Osteoblast (primary cell): ENCODE results near the gene UBXN4. TPM values are rescaled to one million over a fixed set of nuclear protein-coding genes. Genes with fewer than 3 reads are reported as not detected.

ENCODE experiments used
- DNase-seq: peaks from one replicate; pipeline ENCODE4 v3.0.0; 2011; ENCODE audit warnings: low spot score, mixed read lengths; ENCODE audit not compliant: insufficient read length; ENCODE audit errors: missing footprints
- H2AFZ ChIP-seq: 2 replicates; pipeline ENCODE4 v1.6.0; 2011; ENCODE audit warnings: mild to moderate bottlenecking, low read length
- H3K27ac ChIP-seq: 2 replicates; pipeline ENCODE4 v1.5.1; 2011; ENCODE audit warnings: mild to moderate bottlenecking, low read depth, low read length, moderate library complexity
- H3K27me3 ChIP-seq: 2 replicates; pipeline ENCODE4 v1.6.0; 2012; ENCODE audit warnings: mild to moderate bottlenecking, control low read depth, inconsistent platforms, low read length, moderate library complexity; ENCODE audit not compliant: insufficient read depth
- H3K36me3 ChIP-seq: 2 replicates; pipeline ENCODE4 v1.5.1; 2011; ENCODE audit warnings: mild to moderate bottlenecking, low read length, control low read depth, moderate library complexity; ENCODE audit not compliant: insufficient read depth
- H3K4me1 ChIP-seq: 2 replicates; pipeline ENCODE4 v1.5.1; 2011; ENCODE audit warnings: mild to moderate bottlenecking, low read length, control low read depth, moderate library complexity; ENCODE audit not compliant: insufficient read depth
- H3K4me2 ChIP-seq: 2 replicates; pipeline ENCODE4 v1.6.0; 2011; ENCODE audit warnings: mild to moderate bottlenecking, low read length; ENCODE audit not compliant: insufficient read depth
- H3K4me3 ChIP-seq: fragments of 200-600 bp; sonication (generic); 3 replicates; pipeline ENCODE4 v1.5.1; 2012; ENCODE audit warnings: mild to moderate bottlenecking, low read length, inconsistent platforms; ENCODE audit not compliant: insufficient read depth
- H3K79me2 ChIP-seq: 2 replicates; pipeline ENCODE4 v1.6.0; 2012; ENCODE audit warnings: mild to moderate bottlenecking, low read length, control low read depth, inconsistent platforms; ENCODE audit not compliant: insufficient read depth
- H3K9me3 ChIP-seq: 2 replicates; pipeline ENCODE4 v1.5.1; 2011; ENCODE audit warnings: low read depth, low read length, control low read depth
- H4K20me1 ChIP-seq: 2 replicates; pipeline ENCODE4 v1.6.0; 2012; ENCODE audit warnings: mild to moderate bottlenecking, low read length, control low read depth; ENCODE audit not compliant: insufficient read depth
- total RNA-seq: library from RNA; depleted of rRNA; stranded (reverse); fragments of >200 nt; gene quantifications from 2 replicates; pipeline ENCODE4 v1.2.3, GENCODE V29; 2012
- TF ChIP-seq, protein P1 (sequence below): IDR thresholded peaks from 2 replicates; pipeline ENCODE4 v1.5.1; 2011; ENCODE audit warnings: mild to moderate bottlenecking, low read depth, low read length, moderate library complexity; ENCODE audit errors: extremely low read depth

UBXN4 gene
- total RNA-seq, 1 donor: 75.6 TPM

DNA sequence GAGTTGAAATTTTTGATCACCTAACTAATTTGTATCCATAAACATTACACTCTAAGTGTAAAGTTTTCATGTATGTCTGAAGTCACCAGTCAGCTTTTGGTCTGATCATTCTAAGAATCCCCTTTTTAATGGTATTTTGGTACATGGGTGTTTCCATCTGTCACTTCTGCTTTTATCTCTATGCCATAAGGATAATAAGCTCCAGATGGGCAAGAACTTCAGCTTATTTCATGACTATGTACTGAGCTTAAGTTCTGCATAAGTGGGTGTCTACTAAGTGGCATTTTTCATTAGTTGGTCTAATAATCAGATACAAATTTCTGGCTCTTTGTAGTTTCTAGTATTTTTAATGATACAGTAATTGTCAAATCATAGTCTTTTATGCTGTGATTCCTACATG is 20.4 kb downstream of the UBXN4 start:
- no peaks in the 10 kb centered on the region for H3K27me3 ChIP-seq
- no peak for DNase-seq
- H3K4me1 ChIP-seq: no peaks in the 10 kb centered on the region
- peaks cover 34% of the 10 kb centered on the region for H3K79me2 ChIP-seq
- TF ChIP-seq, protein P1, sequence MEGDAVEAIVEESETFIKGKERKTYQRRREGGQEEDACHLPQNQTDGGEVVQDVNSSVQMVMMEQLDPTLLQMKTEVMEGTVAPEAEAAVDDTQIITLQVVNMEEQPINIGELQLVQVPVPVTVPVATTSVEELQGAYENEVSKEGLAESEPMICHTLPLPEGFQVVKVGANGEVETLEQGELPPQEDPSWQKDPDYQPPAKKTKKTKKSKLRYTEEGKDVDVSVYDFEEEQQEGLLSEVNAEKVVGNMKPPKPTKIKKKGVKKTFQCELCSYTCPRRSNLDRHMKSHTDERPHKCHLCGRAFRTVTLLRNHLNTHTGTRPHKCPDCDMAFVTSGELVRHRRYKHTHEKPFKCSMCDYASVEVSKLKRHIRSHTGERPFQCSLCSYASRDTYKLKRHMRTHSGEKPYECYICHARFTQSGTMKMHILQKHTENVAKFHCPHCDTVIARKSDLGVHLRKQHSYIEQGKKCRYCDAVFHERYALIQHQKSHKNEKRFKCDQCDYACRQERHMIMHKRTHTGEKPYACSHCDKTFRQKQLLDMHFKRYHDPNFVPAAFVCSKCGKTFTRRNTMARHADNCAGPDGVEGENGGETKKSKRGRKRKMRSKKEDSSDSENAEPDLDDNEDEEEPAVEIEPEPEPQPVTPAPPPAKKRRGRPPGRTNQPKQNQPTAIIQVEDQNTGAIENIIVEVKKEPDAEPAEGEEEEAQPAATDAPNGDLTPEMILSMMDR: no peak
- H3K4me2 ChIP-seq: no peak overlapping the region
- no peak overlapping the region for H2AFZ ChIP-seq
- H3K9me3 ChIP-seq: no peaks in the 10 kb centered on the region
- peaks cover 78% of the 10 kb centered on the region for H3K36me3 ChIP-seq
- no peak overlapping the region for H3K27ac ChIP-seq
- H3K4me3 ChIP-seq: no peak overlapping the region
- peaks cover 10% of the 10 kb centered on the region for H4K20me1 ChIP-seq

GRCh38 chr2:135762530-135762929 is 20.9 kb downstream of the UBXN4 start:
- no peak overlapping the region for H3K27ac ChIP-seq
- no peak overlapping the region for H3K4me3 ChIP-seq
- no peaks in the 10 kb centered on the region for H3K4me1 ChIP-seq
- peaks cover 76% of the 10 kb centered on the region for H3K36me3 ChIP-seq
- peaks cover 38% of the 10 kb centered on the region for H3K79me2 ChIP-seq
- TF ChIP-seq, protein P1: no peak
- H3K27me3 ChIP-seq: no peaks in the 10 kb centered on the region
- H2AFZ ChIP-seq: no peak overlapping the region
- no peak for DNase-seq
- H4K20me1 ChIP-seq: peaks cover 12% of the 10 kb centered on the region
- H3K4me2 ChIP-seq: no peak overlapping the region
- H3K9me3 ChIP-seq: no peaks in the 10 kb centered on the region

GRCh38 chr2:135768863-135769262 is 27.2 kb downstream of the UBXN4 start:
- Histone ChIP-seq H2AFZ (no peak overlapping the region), H3K27me3 (no peaks in the 10 kb centered on the region), H3K4me3 (no peak overlapping the region), H3K27ac (no peak overlapping the region), H4K20me1 (peaks cover 3% of the 10 kb centered on the region), H3K9me3 (no peaks in the 10 kb centered on the region), H3K4me1 (peaks cover 2% of the 10 kb centered on the region), H3K4me2 (no peak overlapping the region), H3K79me2 (peaks cover 24% of the 10 kb centered on the region), H3K36me3 (peaks cover 84% of the 10 kb centered on the region)
- DNase-seq: no peak
- TF ChIP-seq, protein P1: no peak

GRCh38 chr2:135773319-135773718 is 31.7 kb downstream of the UBXN4 start:
- Histone ChIP-seq H3K4me3 (no peak overlapping the region), H3K9me3 (no peaks in the 10 kb centered on the region), H3K79me2 (peaks cover 8% of the 10 kb centered on the region), H3K27me3 (no peaks in the 10 kb centered on the region), H3K4me1 (peaks cover 4% of the 10 kb centered on the region), H3K27ac (no peak overlapping the region), H2AFZ (no peak overlapping the region), H4K20me1 (no peaks in the 10 kb centered on the region), H3K4me2 (no peak overlapping the region), H3K36me3 (peaks cover 79% of the 10 kb centered on the region)
- no peak for DNase-seq
- TF ChIP-seq, protein P1: no peak
